ENCODE results near the gene KRT32.

Gene KRT32

GRCh38 chr17:41466988-41467387 lies at the start of gene KRT32:
TSS of gene KRT32 (minus strand) at chr17:41467386. CDS start at chr17:41467325, 61 bp downstream.
- DNase-seq, result no peak

GRCh38 chr17:41516830-41517283 lies 49.7 kb upstream of the KRT32 start:
- no peak for DNase-seq

GRCh38 chr17:41516147-41516829 lies 49.1 kb upstream of the KRT32 start:
- no peak for DNase-seq

GRCh38 chr17:41513168-41513547 lies 46.0 kb upstream of the KRT32 start:
- DNase-seq, result no peak

- no peak for DNase-seq
Measured at GRCh38 chr17:41512546-41513167, 45.5 kb upstream of the KRT32 start.

GRCh38 chr17:41511716-41512115 lies 44.5 kb upstream of the KRT32 start:
- DNase-seq, result no peak

- no peak for DNase-seq
Measured at GRCh38 chr17:41511116-41511515, 43.9 kb upstream of the KRT32 start.

- no peak for DNase-seq
Measured at GRCh38 chr17:41510251-41511065, 43.3 kb upstream of the KRT32 start.

GRCh38 chr17:41507315-41507880 lies 40.2 kb upstream of the KRT32 start:
- no peak for DNase-seq

GRCh38 chr17:41505809-41506767 lies 38.9 kb upstream of the KRT32 start:
- no peak for DNase-seq

- no peak for DNase-seq
Measured at GRCh38 chr17:41505007-41505808, 38.0 kb upstream of the KRT32 start, which contains the start of gene KRT13. TSS of gene KRT13 (minus strand) at chr17:41505612. CDS start at chr17:41505550, 62 bp downstream.

- no peak for DNase-seq
Measured at GRCh38 chr17:41504246-41504977, 37.2 kb upstream of the KRT32 start.

- no peak for DNase-seq
Measured at GRCh38 chr17:41503202-41503601, 36.0 kb upstream of the KRT32 start.

GRCh38 chr17:41500131-41500911 lies 33.1 kb upstream of the KRT32 start:
- no peak for DNase-seq

- no peak for DNase-seq
Measured at GRCh38 chr17:41499714-41500113, 32.5 kb upstream of the KRT32 start.

GRCh38 chr17:41498276-41498675 lies 31.1 kb upstream of the KRT32 start:
- no peak for DNase-seq

- no peak for DNase-seq
Measured at GRCh38 chr17:41496803-41497484, 29.8 kb upstream of the KRT32 start.

GRCh38 chr17:41494524-41494923 lies 27.3 kb upstream of the KRT32 start:
- no peak for DNase-seq

- DNase-seq, result no peak
Measured at GRCh38 chr17:41492771-41493170, 25.6 kb upstream of the KRT32 start.
